ENCODE data around the gene EPN1. TPM values are rescaled to one million over a fixed set of nuclear protein-coding genes. Genes with fewer than 3 reads are reported as not detected.
A peak's percentile ranks its signal among the peaks of the same experiment; 100 is the strongest.

EPN1 gene
- total and polyA plus RNA-seq, 9 of the 15 experiments (the other 6 are each of a cell fraction or from before 2014, with no cell fraction given): 0.08 to 138 (median 12.7) TPM

GRCh38 chr19:55653651-55654322 is 21.2 kb upstream of the EPN1 start:
- 0% methylated on average over 44 of the region's 57 CpGs for WGBS (ENCODE audit: insufficient coverage, low coverage, missing lambda C conversion rate)
- H3K9me3 ChIP-seq (replicated peaks; ENCODE audit: control insufficient read depth, insufficient read depth, low read depth, low read length): no peaks in the 10 kb centered on the region
- ATAC-seq (peak; percentile 61), DNase-seq (ENCODE audit: extremely low read depth in 1 of 4, low spot score in 3 of 4) (peak; percentile 79 to 98 (median 86)), FAIRE-seq (no peak)
- ChIA-PET POLR2A (interaction anchor here (0.5 to 1.6 kb wide), 24 partner anchors 8 to 513 kb away, joined by 3 to 11 read pairs (median 3); partner anchors contain the start of genes FIZ1, NAT14, UBE2S and ZNF581), CTCF (ENCODE audit: low intra/inter-chr PET ratio) (interaction anchor here (0.6 to 2.8 kb wide), 8 partner anchors 9 to 475 kb away, joined by 3 to 27 read pairs (median 4); partner anchors contain the start of gene ZNF580)
- H2AFZ ChIP-seq (ENCODE audit: low read depth, low read length): peak overlapping the region; percentile 97
- H3K9me1 ChIP-seq (ENCODE audit: control insufficient read depth, insufficient read depth, low read length): peaks cover 5% of the 10 kb centered on the region
- H3K79me2 ChIP-seq (ENCODE audit: control insufficient read depth, insufficient read depth, low read length): peaks cover 52% of the 10 kb centered on the region
- peak overlapping the region; percentile 99 for H3K4me2 ChIP-seq (ENCODE audit: insufficient read depth, low read length)
- H3K36me3 ChIP-seq (ENCODE audit: control insufficient read depth, insufficient read depth, low read length): peaks cover 58% of the 10 kb centered on the region
- H3K27ac ChIP-seq (ENCODE audit: extremely low read depth, low read depth, low read length): peak overlapping the region; percentile 100
- peaks cover 29% of the 10 kb centered on the region for H4K20me1 ChIP-seq (replicated peaks; ENCODE audit: control insufficient read depth, insufficient read depth, low read length)
- no peaks in the 10 kb centered on the region for H3K27me3 ChIP-seq (ENCODE audit: control insufficient read depth in 2 of 2, insufficient read depth in 2 of 2, low read length in 2 of 2)
- H3K9ac ChIP-seq (ENCODE audit: insufficient read depth in 1 of 2, low read depth in 2 of 2, low read length in 2 of 2): peak overlapping the region; percentile 99
- intact Hi-C loops (cut with micrococcal nuclease) (no loop called here), in situ Hi-C loops (cut with MboI) (no loop called here)
- TSS peak; percentile 62 for BruUV-seq (replicated peaks)
- H3K4me3 ChIP-seq: peak overlapping the region; percentile 70
- peaks cover 26 to 59% of the 10 kb centered on the region in 2 experiments; a peak in 4 of 5 replicates for H3K4me1 ChIP-seq (replicated peaks in 1 of 2; ENCODE audit: control insufficient read depth in 2 of 2, insufficient read depth in 2 of 2, low read length in 2 of 2)
- TF ChIP-seq HMG20B (CRISPR knock-in tag; IDR thresholded peaks at IDR 0.05) (no peak), SRF (CRISPR knock-in tag; IDR thresholded peaks at IDR 0.05) (peak in 1 of 2 experiments; percentile 11; a peak in 1 of 4 replicates), HMBOX1 (IDR thresholded peaks at IDR 0.05) (no peak), KHSRP (IDR thresholded peaks at IDR 0.05) (no peak), EP400 (IDR thresholded peaks at IDR 0.05) (peak; percentile 90), SNIP1 (IDR thresholded peaks at IDR 0.05; ENCODE audit: low read depth) (no peak), ZNF830 (CRISPR knock-in tag; IDR thresholded peaks at IDR 0.05) (peak; percentile 90; the same call in 1 of the 2 replicates), ZNF121 (CRISPR knock-in tag; conservative IDR thresholded peaks at IDR 0.05) (no peak), NRF1 (conservative IDR thresholded peaks at IDR 0.05 in 1 of 2, IDR thresholded peaks at IDR 0.05 in 1 of 2) (peak; percentile 99), HNRNPLL (IDR thresholded peaks at IDR 0.05; ENCODE audit: low read depth, low read length, poor library complexity, severe bottlenecking) (peak; percentile 73), MTA3 (IDR thresholded peaks at IDR 0.05; ENCODE audit: borderline replicate concordance) (no peak; the same call in 1 of the 2 replicates), ATF7 (IDR thresholded peaks at IDR 0.05) (peak; percentile 89), U2AF2 (optimal IDR thresholded peaks at IDR 0.05; ENCODE audit: low read depth, low read length) (no peak), MEF2D (tag; conservative IDR thresholded peaks at IDR 0.05; ENCODE audit: low read depth) (0 out of 2 replicates have a peak, but pooled peaks have one; percentile 21), LCOR (CRISPR knock-in tag; IDR thresholded peaks at IDR 0.05) (peak; percentile 84), DEAF1 (CRISPR knock-in tag; IDR thresholded peaks at IDR 0.05) (no peak; the same call in 1 of the 2 replicates), KAT7 (CRISPR knock-in tag; IDR thresholded peaks at IDR 0.05; ENCODE audit: borderline replicate concordance) (no peak), RBM22 (IDR thresholded peaks at IDR 0.05; ENCODE audit: low read depth, low read length, poor library complexity, severe bottlenecking) (peak; percentile 92)
